Measurements from ENCODE around the gene HYKK. TPM values are rescaled to one million over a fixed set of nuclear protein-coding genes. Genes with fewer than 3 reads are reported as not detected.

The HYKK gene
- total and polyA plus RNA-seq, 2 of the 13 experiments (the other 11 are each of a cell fraction or from before 2014, with no cell fraction given) = 3.5 to 5.4 TPM

DNA sequence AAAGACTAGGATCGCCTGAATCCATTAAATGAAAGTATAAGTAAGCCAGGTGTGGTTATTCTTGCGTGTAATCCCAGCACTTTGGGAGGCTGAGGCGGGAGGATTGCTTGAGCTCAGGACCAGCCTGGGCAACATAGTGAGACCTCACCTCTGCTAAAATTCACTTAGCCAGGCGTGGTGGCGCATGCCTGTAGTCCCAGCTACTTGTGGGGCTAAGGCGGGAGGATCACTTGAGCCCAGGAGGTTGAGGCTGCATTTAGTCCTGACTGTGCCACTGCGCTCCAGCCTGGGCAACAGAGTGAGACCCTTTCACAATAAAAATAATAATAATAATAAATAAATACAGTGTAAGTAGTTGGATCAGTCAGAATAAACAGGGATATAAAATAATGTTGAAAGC, 25.5 kb upstream of the HYKK start (continued):
- TF ChIP-seq ZBTB7A (CRISPR knock-in tag; IDR thresholded peaks at IDR 0.05) (no peak), ESRRA (CRISPR knock-in tag; IDR thresholded peaks at IDR 0.05; ENCODE audit: low read depth) (no peak), ZBTB14 (CRISPR knock-in tag; IDR thresholded peaks at IDR 0.05) (no peak)

DNA sequence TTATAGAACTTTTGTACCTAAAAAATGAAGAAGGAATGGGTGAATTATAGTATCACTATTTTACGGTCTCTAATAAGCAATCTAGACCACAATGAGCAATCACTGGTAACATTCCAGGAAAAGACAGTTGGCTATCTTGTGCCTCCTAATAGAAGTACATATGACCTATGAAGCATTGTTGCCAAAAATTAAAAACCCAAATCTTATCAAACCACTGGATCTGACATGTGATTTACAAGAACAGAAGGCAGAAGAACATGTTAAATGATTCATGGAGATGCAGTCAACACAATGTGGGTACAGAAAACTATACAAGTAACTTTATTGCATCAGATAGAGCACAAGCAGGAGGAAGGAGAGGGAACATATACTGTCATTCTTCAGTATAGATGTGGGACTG, 14.5 kb upstream of the HYKK start:
- in situ Hi-C loops (cut with HindIII; ENCODE audit: extremely low pct_ligation_motif_present, low pct_unique_long_range_greater_than_20kb) = no loop called here
- 100% methylated on average over 1 of the region's 1 CpG for WGBS (ENCODE audit: low lambda C conversion rate)
- no peak for FAIRE-seq
- no peak for TF ChIP-seq KAT7 (CRISPR knock-in tag; IDR thresholded peaks at IDR 0.05; ENCODE audit: borderline replicate concordance)
- TF ChIP-seq, protein P1, sequence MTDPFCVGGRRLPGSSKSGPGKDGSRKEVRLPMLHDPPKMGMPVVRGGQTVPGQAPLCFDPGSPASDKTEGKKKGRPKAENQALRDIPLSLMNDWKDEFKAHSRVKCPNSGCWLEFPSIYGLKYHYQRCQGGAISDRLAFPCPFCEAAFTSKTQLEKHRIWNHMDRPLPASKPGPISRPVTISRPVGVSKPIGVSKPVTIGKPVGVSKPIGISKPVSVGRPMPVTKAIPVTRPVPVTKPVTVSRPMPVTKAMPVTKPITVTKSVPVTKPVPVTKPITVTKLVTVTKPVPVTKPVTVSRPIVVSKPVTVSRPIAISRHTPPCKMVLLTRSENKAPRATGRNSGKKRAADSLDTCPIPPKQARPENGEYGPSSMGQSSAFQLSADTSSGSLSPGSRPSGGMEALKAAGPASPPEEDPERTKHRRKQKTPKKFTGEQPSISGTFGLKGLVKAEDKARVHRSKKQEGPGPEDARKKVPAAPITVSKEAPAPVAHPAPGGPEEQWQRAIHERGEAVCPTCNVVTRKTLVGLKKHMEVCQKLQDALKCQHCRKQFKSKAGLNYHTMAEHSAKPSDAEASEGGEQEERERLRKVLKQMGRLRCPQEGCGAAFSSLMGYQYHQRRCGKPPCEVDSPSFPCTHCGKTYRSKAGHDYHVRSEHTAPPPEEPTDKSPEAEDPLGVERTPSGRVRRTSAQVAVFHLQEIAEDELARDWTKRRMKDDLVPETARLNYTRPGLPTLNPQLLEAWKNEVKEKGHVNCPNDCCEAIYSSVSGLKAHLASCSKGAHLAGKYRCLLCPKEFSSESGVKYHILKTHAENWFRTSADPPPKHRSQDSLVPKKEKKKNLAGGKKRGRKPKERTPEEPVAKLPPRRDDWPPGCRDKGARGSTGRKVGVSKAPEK (CRISPR knock-in tag; IDR thresholded peaks at IDR 0.05; ENCODE audit: borderline replicate concordance) = no peak
- no peak for TF ChIP-seq SMAD3 (CRISPR knock-in tag; IDR thresholded peaks at IDR 0.05)
- no peak for TF ChIP-seq PAF1 (CRISPR knock-in tag; IDR thresholded peaks at IDR 0.05)
- TF ChIP-seq, protein P2, sequence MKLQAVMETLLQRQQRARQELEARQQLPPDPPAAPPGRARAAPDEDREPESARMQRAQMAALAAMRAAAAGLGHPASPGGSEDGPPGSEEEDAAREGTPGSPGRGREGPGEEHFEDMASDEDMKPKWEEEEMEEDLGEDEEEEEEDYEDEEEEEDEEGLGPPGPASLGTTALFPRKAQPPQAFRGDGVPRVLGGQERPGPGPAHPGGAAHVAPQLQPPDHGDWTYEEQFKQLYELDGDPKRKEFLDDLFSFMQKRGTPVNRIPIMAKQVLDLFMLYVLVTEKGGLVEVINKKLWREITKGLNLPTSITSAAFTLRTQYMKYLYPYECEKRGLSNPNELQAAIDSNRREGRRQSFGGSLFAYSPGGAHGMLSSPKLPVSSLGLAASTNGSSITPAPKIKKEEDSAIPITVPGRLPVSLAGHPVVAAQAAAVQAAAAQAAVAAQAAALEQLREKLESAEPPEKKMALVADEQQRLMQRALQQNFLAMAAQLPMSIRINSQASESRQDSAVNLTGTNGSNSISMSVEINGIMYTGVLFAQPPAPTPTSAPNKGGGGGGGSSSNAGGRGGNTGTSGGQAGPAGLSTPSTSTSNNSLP (IDR thresholded peaks at IDR 0.05; ENCODE audit: low read depth, low read length) = no peak
- TF ChIP-seq ATF6 (CRISPR knock-in tag; conservative IDR thresholded peaks at IDR 0.05) = no peak
- TF ChIP-seq SOX6 (IDR thresholded peaks at IDR 0.05) = no peak
- no peak for TF ChIP-seq SOX6 (CRISPR knock-in tag; IDR thresholded peaks at IDR 0.05)
- TF ChIP-seq EEA1 (CRISPR knock-in tag; IDR thresholded peaks at IDR 0.05; ENCODE audit: borderline replicate concordance) = no peak
- no peak for TF ChIP-seq ZNF629 (CRISPR knock-in tag; conservative IDR thresholded peaks at IDR 0.05)
- TF ChIP-seq FOXP1 (IDR thresholded peaks at IDR 0.05) = no peak
- TF ChIP-seq FOXP1 (CRISPR knock-in tag; IDR thresholded peaks at IDR 0.05) = no peak
- no peak for TF ChIP-seq ZBTB46 (CRISPR knock-in tag; IDR thresholded peaks at IDR 0.05; ENCODE audit: borderline replicate concordance)

More for the DNA sequence above, 14.5 kb upstream of the HYKK start:
- ATAC-seq (no peak), DNase-seq (ENCODE audit: low spot score) (no peak)
- intact Hi-C loops (cut with micrococcal nuclease; ENCODE audit: unreplicated experiment) = no loop called here
- Histone ChIP-seq H3K4me1 (ENCODE audit: insufficient read depth, low read length) (no peaks in the 10 kb centered on the region), H3K79me2 (ENCODE audit: insufficient read depth, low read length) (no peaks in the 10 kb centered on the region), H3K27ac (ENCODE audit: extremely low read length, insufficient read depth, low read length) (no peak overlapping the region), H4K20me1 (ENCODE audit: insufficient read depth, low read length) (no peaks in the 10 kb centered on the region), H2AFZ (ENCODE audit: low read length) (no peak overlapping the region), H3K9ac (ENCODE audit: insufficient read depth, low read depth, low read length) (no peak overlapping the region), H3K4me2 (ENCODE audit: low read depth, low read length) (no peak overlapping the region), H3K9me3 (ENCODE audit: low read length) (no peaks in the 10 kb centered on the region), H3K27me3 (ENCODE audit: control insufficient read depth in 1 of 2, insufficient read depth in 2 of 2, low read length in 2 of 2) (no peaks in the 10 kb centered on the region), H3K36me3 (replicated peaks in 1 of 2; ENCODE audit: control insufficient read depth in 1 of 2, insufficient read depth in 2 of 2, low read length in 2 of 2) (peaks cover 10 to 77% of the 10 kb centered on the region in 2 experiments), H3K4me3 (replicated peaks in 1 of 3; ENCODE audit: insufficient read depth in 1 of 3, low read depth in 2 of 3, low read length in 3 of 3) (no peak overlapping the region)
- ChIA-PET CTCF (ENCODE audit: low intra/inter-chr PET ratio, low total read pairs) (no interaction called here), POLR2A (no interaction called here)
- BruUV-seq (replicated peaks) = TSS peak; percentile 11

Measured in HepG2 (cell line).